Stimulated activated CD8-positive, alpha-beta memory T cell treated with anti-CD3 and anti-CD28 coated beads, Interleukin-4, amount 100 ng/mL, for 48 hours (primary cell): ENCODE results near the gene HLF.
A peak's percentile ranks its signal among the peaks of the same experiment; 100 is the strongest.

Experiments
- DNase-seq: peaks from one replicate; pipeline ENCODE4 v3.0.0-alpha.2; 2020

HLF gene

GRCh38 chr17:55264645-55265298 is at the start of gene HLF:
HLF (plus strand) TSS chr17:55264960; CDS start chr17:55265485, 525 bp downstream.
- peak; percentile 78 for DNase-seq

- DNase-seq, result no peak
Observed at GRCh38 chr17:55215711-55216110, 49.0 kb upstream of the HLF start.

GRCh38 chr17:55216888-55217287 is 47.9 kb upstream of the HLF start:
- DNase-seq, result no peak

GRCh38 chr17:55219459-55219858 is 45.3 kb upstream of the HLF start:
- DNase-seq, result no peak

GRCh38 chr17:55219934-55220333 is 44.8 kb upstream of the HLF start:
- no peak for DNase-seq

GRCh38 chr17:55223524-55223923 is 41.2 kb upstream of the HLF start:
- no peak for DNase-seq

- DNase-seq, result no peak
Observed at GRCh38 chr17:55224746-55225145, 40.0 kb upstream of the HLF start.

GRCh38 chr17:55225237-55225636 is 39.5 kb upstream of the HLF start:
- DNase-seq, result no peak

- DNase-seq, result no peak
Observed at GRCh38 chr17:55228683-55229192, 36.0 kb upstream of the HLF start.

- DNase-seq, result no peak
Observed at GRCh38 chr17:55229276-55229675, 35.5 kb upstream of the HLF start.

GRCh38 chr17:55230716-55231115 is 34.0 kb upstream of the HLF start:
- DNase-seq, result no peak

- DNase-seq, result no peak
Observed at GRCh38 chr17:55233840-55234239, 30.9 kb upstream of the HLF start.

GRCh38 chr17:55236316-55236715 is 28.4 kb upstream of the HLF start:
- DNase-seq, result no peak

- no peak for DNase-seq
Observed at GRCh38 chr17:55237268-55237667, 27.5 kb upstream of the HLF start.

GRCh38 chr17:55237841-55238178 is 26.9 kb upstream of the HLF start:
- DNase-seq, result no peak

GRCh38 chr17:55238179-55238930 is 26.4 kb upstream of the HLF start:
- peak; percentile 87 for DNase-seq

GRCh38 chr17:55238931-55239297 is 25.8 kb upstream of the HLF start:
- no peak for DNase-seq

GRCh38 chr17:55241097-55241496 is 23.7 kb upstream of the HLF start:
- DNase-seq, result no peak

- no peak for DNase-seq
Observed at GRCh38 chr17:55242476-55242875, 22.3 kb upstream of the HLF start.

- no peak for DNase-seq
Observed at GRCh38 chr17:55245986-55246385, 18.8 kb upstream of the HLF start.

- no peak for DNase-seq
Observed at GRCh38 chr17:55246583-55246982, 18.2 kb upstream of the HLF start.

GRCh38 chr17:55248077-55248476 is 16.7 kb upstream of the HLF start:
- no peak for DNase-seq

- DNase-seq, result no peak
Observed at GRCh38 chr17:55249861-55250260, 14.9 kb upstream of the HLF start.

- no peak for DNase-seq
Observed at GRCh38 chr17:55254375-55254774, 10.4 kb upstream of the HLF start.
